Stimulated activated CD8-positive, alpha-beta memory T cell treated with anti-CD3 and anti-CD28 coated beads, Interleukin-12 subunit alpha, Interleukin-12 subunit beta, amount 100 ng/mL, for 4 hours (primary cell): ENCODE data around the gene BAZ1B.
"Not testable (repeated sequence)": the region's sequence is repeated elsewhere in the genome, so short reads cannot be mapped to it uniquely, and the experiment has no call there.

ENCODE experiments used
- DNase-seq: peaks from one replicate; pipeline ENCODE4 v3.0.0-alpha.2; 2020; ENCODE audit warnings: low read depth

BAZ1B gene

GRCh38 chr7:73442903-73443500 is 79.1 kb downstream of the BAZ1B start:
- no peak for DNase-seq

GRCh38 chr7:73442222-73442902 is 79.7 kb downstream of the BAZ1B start:
- no peak for DNase-seq

- no peak for DNase-seq
These were observed 82.7 kb downstream of the BAZ1B start for GRCh38 chr7:73439410-73439704.

GRCh38 chr7:73438547-73439409 is 83.3 kb downstream of the BAZ1B start:
- no peak for DNase-seq

- DNase-seq, result no peak
These were observed 84.3 kb downstream of the BAZ1B start for GRCh38 chr7:73437621-73438416.

GRCh38 chr7:73437091-73437490 is 85.0 kb downstream of the BAZ1B start:
- no peak for DNase-seq

GRCh38 chr7:73436031-73436929 is 85.8 kb downstream of the BAZ1B start:
- DNase-seq, result no peak

GRCh38 chr7:73435471-73436009 is 86.6 kb downstream of the BAZ1B start:
- no peak for DNase-seq

GRCh38 chr7:73434701-73435069 is 87.4 kb downstream of the BAZ1B start:
- no peak for DNase-seq

- peak; percentile 9 for DNase-seq
These were observed 88.0 kb downstream of the BAZ1B start for GRCh38 chr7:73433924-73434700.

- DNase-seq, result no peak
These were observed 89.4 kb downstream of the BAZ1B start for GRCh38 chr7:73432676-73433075.

GRCh38 chr7:73431041-73431835 is 90.9 kb downstream of the BAZ1B start:
- no peak for DNase-seq

GRCh38 chr7:73430540-73430939 is 91.6 kb downstream of the BAZ1B start:
- DNase-seq, result not testable (repeated sequence)

GRCh38 chr7:73429622-73430505 is 92.2 kb downstream of the BAZ1B start:
- DNase-seq, result no peak

- DNase-seq, result no peak
These were observed 92.9 kb downstream of the BAZ1B start for GRCh38 chr7:73429215-73429614.

GRCh38 chr7:73427902-73428787 is 93.9 kb downstream of the BAZ1B start:
- DNase-seq, result no peak

GRCh38 chr7:73426016-73426415 is 96.1 kb downstream of the BAZ1B start:
- no peak for DNase-seq
